ENCODE data around the gene HNRNPH3.

GRCh38 chr10:68333440-68334431, 1.9 kb downstream of the HNRNPH3 start:
- no peak for TF ChIP-seq CTCF (IDR thresholded peaks at IDR 0.05)
- TF ChIP-seq POLR2A (IDR thresholded peaks at IDR 0.05): no peak

All from breast epithelium (tissue), 3 donors.